ENCODE results near the gene TMEM272.

The TMEM272 gene

DNA sequence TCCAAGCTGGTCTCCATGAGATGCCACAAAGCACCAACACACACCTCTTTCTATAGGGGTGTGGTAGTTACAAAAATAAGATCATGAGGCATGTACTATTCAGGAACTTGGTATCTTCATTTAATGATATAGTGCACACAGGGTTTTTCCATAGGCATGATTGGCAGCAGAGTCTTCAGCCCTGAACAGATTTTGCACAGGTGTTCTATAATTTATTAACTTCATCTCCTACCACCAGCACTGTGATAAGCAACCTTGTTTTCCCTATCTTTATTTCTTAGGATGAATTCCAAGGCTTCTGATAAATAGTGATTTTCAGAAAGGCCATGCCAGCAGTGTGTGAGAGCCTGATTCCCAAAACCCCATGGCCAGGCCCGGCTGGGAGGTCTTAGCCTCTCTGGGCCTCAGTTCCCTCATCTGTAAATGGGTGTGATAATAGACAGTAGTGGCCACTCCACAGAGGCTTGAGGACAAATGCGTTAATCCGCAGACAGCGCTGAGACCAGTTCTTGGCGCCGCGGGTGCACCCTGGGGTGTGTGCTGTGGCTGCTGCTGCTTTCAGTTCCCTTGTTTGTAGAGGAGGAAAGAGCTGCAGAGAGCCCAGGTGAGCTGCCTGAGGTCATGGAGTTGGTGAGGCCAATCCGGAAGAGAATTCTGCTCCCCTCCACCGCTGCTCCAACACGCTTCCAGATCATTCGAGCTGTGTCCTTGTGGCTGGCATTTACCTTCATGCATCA is 74.1 kb downstream of the TMEM272 start:
- no peak overlapping the region for H3K27ac ChIP-seq
- TF ChIP-seq ZFX (IDR thresholded peaks at IDR 0.05; ENCODE audit: borderline replicate concordance), result no peak
- TF ChIP-seq, protein P1, sequence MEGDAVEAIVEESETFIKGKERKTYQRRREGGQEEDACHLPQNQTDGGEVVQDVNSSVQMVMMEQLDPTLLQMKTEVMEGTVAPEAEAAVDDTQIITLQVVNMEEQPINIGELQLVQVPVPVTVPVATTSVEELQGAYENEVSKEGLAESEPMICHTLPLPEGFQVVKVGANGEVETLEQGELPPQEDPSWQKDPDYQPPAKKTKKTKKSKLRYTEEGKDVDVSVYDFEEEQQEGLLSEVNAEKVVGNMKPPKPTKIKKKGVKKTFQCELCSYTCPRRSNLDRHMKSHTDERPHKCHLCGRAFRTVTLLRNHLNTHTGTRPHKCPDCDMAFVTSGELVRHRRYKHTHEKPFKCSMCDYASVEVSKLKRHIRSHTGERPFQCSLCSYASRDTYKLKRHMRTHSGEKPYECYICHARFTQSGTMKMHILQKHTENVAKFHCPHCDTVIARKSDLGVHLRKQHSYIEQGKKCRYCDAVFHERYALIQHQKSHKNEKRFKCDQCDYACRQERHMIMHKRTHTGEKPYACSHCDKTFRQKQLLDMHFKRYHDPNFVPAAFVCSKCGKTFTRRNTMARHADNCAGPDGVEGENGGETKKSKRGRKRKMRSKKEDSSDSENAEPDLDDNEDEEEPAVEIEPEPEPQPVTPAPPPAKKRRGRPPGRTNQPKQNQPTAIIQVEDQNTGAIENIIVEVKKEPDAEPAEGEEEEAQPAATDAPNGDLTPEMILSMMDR (IDR thresholded peaks at IDR 0.05), result no peak

DNA sequence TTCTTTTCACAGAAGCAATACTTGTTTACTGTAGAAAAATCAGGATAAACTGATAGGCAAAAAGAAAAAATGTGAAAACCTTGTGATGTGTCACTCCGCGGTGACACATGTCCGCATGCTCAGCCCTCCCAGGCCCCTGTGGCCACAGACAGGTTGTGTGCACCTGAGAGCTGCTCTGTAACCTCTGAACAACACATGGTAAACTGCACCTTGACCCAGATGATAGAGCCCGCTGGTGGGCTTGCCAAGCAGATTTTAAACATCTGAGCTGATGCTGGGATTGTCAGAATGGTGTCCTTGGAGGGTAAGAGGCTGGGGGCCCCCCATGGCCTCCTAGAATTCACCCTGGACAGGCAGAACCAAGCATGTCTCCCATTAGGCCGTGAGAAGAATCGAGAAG is 74.8 kb downstream of the TMEM272 start:
- TF ChIP-seq ZFX (IDR thresholded peaks at IDR 0.05; ENCODE audit: borderline replicate concordance), result no peak
- TF ChIP-seq, protein P1 (IDR thresholded peaks at IDR 0.05), result no peak
- no peak overlapping the region for H3K27ac ChIP-seq

DNA sequence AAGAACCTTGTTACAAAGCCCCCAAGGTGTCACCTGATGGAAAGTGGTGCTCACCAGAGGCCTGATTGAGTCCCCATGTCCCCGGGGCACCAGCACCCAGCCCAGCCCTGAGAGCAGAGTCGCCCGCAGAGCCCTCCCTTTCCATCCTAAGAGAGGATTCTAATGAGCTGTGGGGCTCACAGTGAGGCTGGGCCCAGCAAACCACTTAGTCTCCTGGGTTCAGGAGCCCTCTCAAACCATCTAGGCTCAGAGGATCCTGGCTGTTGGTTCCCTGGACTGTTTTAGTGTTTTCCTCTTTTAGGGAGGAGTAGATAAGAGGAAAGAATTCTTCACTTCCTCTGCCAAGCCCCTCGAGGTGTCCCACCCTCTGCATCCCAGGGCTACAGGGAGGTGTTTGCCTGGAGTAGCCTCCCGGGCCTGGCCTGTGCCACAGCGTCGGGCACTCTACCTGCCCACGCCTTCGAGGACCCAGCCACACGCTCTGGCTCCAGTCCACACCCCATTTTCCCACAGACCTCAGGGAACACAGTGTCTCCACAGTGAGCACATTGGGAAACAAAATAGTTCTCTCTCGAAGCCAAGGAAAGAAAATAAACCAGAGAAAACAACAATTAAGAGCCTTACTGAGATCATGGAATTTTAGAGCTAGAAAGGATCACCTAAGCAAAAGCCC is 75.4 kb downstream of the TMEM272 start:
- TF ChIP-seq, protein P1 (IDR thresholded peaks at IDR 0.05), result no peak
- no peak for TF ChIP-seq ZFX (IDR thresholded peaks at IDR 0.05; ENCODE audit: borderline replicate concordance)
- H3K27ac ChIP-seq, result no peak overlapping the region

DNA sequence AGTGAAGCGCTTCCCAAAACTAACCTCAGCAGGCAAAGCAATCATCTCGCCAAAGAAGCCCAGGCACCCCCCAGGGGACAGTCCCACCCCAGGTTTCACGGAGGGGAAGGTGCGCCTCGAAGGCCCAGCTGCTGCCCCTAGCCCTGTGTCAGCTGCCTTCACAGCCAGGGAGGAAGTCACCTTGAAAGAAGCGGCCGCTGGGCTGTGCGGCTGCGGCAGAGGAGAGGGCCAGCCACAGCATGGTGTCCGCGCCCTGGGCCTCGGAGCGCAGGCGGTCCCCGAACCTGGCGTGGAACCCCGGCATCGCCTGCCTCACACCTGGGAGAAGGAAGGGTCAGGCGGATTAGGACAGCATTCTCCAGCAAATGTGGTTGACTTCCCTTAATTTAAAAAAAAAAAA is 76.0 kb downstream of the TMEM272 start:
- no peak for TF ChIP-seq ZFX (IDR thresholded peaks at IDR 0.05; ENCODE audit: borderline replicate concordance)
- no peak overlapping the region for H3K27ac ChIP-seq

DNA sequence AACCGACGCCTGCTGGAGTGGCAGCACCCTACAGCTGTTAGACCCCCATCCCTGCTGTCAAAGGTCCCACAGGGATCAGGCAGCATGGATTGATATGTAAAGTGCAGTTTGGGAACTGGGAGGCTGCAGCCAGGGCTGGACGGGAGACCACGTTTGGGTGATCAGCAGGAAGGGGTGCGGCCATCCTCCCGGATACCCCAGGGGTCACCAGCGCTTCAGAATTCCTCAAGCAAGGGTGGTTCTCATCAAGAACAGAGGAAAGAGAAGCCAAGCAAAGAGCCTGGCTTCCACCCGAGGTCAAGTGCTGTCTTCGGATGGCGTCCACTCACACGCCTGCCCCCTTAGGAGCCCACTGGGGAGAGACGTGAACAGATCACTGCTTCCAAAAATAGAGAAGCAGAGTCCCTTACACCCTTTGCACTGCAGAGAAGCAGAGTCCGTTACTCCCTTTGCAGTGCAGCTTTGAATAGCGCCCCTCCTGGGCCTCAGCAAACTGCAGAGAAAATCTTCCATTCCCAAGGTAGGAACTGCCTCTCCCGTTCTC is 76.5 kb downstream of the TMEM272 start:
- TF ChIP-seq, protein P1 (IDR thresholded peaks at IDR 0.05), result no peak
- TF ChIP-seq ZFX (IDR thresholded peaks at IDR 0.05; ENCODE audit: borderline replicate concordance), result no peak
- no peak overlapping the region for H3K27ac ChIP-seq

DNA sequence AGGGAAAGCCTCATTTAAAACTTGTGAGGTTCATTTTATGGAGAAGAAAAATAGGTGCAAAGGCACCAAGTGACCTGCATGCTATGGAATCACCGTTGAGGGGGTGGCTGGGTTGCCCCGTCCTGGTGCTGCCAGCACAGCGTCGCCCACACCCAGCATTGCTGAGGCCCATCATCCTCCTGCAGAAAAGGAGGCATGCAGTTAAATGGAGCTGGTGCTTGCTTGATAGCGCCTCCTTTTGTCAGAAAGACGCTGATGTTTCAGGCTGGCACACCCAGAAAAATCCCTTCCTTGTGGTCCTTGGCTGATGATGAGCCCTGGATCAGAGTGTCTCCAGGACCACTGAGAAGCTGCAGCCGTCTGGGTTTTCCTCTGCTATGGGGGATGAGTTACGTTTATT is 77.9 kb downstream of the TMEM272 start:
- TF ChIP-seq, protein P1 (IDR thresholded peaks at IDR 0.05), result 0 out of 2 replicates have a peak, but pooled peaks have one; percentile 16
- TF ChIP-seq ZFX (IDR thresholded peaks at IDR 0.05; ENCODE audit: borderline replicate concordance), result no peak
- no peak overlapping the region for H3K27ac ChIP-seq

DNA sequence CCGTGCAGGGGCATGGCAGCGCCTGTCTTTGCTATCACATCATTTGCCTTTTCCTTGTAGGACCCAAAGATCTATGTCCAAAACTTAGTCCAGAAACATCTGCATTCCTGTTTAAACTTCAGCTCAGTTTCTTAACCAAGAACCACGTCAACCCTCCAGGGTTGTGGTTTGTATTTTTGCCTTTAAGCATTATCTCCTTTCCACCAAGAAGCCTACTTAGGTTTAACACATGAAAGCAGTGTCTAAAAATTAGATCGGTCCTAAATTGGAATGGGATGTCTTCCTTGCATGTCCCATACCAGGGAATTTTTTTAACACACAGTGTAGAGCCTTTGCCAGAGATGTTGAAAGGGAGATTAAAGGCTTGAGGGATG is 79.8 kb downstream of the TMEM272 start:
- TF ChIP-seq, protein P1 (IDR thresholded peaks at IDR 0.05), result no peak
- TF ChIP-seq ZFX (IDR thresholded peaks at IDR 0.05; ENCODE audit: borderline replicate concordance), result no peak
- no peak overlapping the region for H3K27ac ChIP-seq
